ENCODE results near the gene USF1. TPM values are rescaled to one million over a fixed set of nuclear protein-coding genes. Genes with fewer than 3 reads are reported as not detected.

Gene USF1
- total RNA-seq, 1 experiment from 2014 or later = 57.9 TPM

GRCh38 chr1:161039154-161039545 is 6.6 kb downstream of the USF1 start:
- H3K27me3 ChIP-seq (replicated peaks; ENCODE audit: insufficient read depth, low read depth, low read length, poor library complexity) = no peaks in the 10 kb centered on the region
- no peak for DNase-seq (ENCODE audit: low spot score)
- H3K4me3 ChIP-seq (ENCODE audit: low read depth, low read length, poor library complexity, severe bottlenecking) = no peak overlapping the region
- peaks cover 40% of the 10 kb centered on the region for H3K36me3 ChIP-seq (ENCODE audit: insufficient read depth, low read length, poor library complexity, severe bottlenecking)
- H3K27ac ChIP-seq (ENCODE audit: low read depth, low read length, poor library complexity, severe bottlenecking) = no peak overlapping the region
- intact Hi-C loops (cut with micrococcal nuclease; ENCODE audit: unreplicated experiment) = no loop called here
- TF ChIP-seq CTCF (conservative IDR thresholded peaks at IDR 0.05; ENCODE audit: low read depth, low read length) = no peak
- TF ChIP-seq EZH2 (IDR thresholded peaks at IDR 0.05; ENCODE audit: borderline replicate concordance, low read depth, low read length, poor library complexity, severe bottlenecking) = no peak
- H3K9me3 ChIP-seq (ENCODE audit: low read depth, low read length, poor library complexity, severe bottlenecking) = no peaks in the 10 kb centered on the region
- ChIA-PET CTCF (no interaction called here), POLR2A (ENCODE audit: low non-redundant PET) (no interaction called here)
- H3K4me1 ChIP-seq (ENCODE audit: insufficient read depth, low read length, poor library complexity, severe bottlenecking) = no peaks in the 10 kb centered on the region
- no TSS peak for BruUV-seq (replicated peaks)

- Histone ChIP-seq H3K4me3 (ENCODE audit: low read depth, low read length, poor library complexity, severe bottlenecking) (no peak within 1 kb of the TSS), H3K4me1 (ENCODE audit: insufficient read depth, low read length, poor library complexity, severe bottlenecking) (no peaks in the 10 kb centered on the region), H3K36me3 (ENCODE audit: insufficient read depth, low read length, poor library complexity, severe bottlenecking) (peaks cover 40% of the 10 kb centered on the region), H3K27ac (ENCODE audit: low read depth, low read length, poor library complexity, severe bottlenecking) (no peak within 1 kb of the TSS), H3K27me3 (replicated peaks; ENCODE audit: insufficient read depth, low read depth, low read length, poor library complexity) (no peaks in the 10 kb centered on the region), H3K9me3 (ENCODE audit: low read depth, low read length, poor library complexity, severe bottlenecking) (no peaks in the 10 kb centered on the region)
- intact Hi-C loops (cut with micrococcal nuclease; ENCODE audit: unreplicated experiment) = no loop called here
- ChIA-PET POLR2A (ENCODE audit: low non-redundant PET) (no interaction called here), CTCF (interaction anchor here (0.6 kb wide), 1 partner anchor 59 kb away, joined by 3 read pairs; no protein-coding TSS in a partner anchor)
- BruUV-seq (replicated peaks) = no TSS peak
- no peak for DNase-seq (ENCODE audit: low spot score)
- TF ChIP-seq CTCF (conservative IDR thresholded peaks at IDR 0.05; ENCODE audit: low read depth, low read length) (no peak), EZH2 (IDR thresholded peaks at IDR 0.05; ENCODE audit: borderline replicate concordance, low read depth, low read length, poor library complexity, severe bottlenecking) (no peak)
These were observed 7.1 kb downstream of the USF1 start, which contains the start of gene TSTD1 for GRCh38 chr1:161038523-161039153. Gene TSTD1 (minus strand): TSS chr1:161038964. CDS start chr1:161038889, 75 bp downstream.

- TF ChIP-seq CTCF (conservative IDR thresholded peaks at IDR 0.05; ENCODE audit: low read depth, low read length) = no peak
- no peak for TF ChIP-seq EZH2 (IDR thresholded peaks at IDR 0.05; ENCODE audit: borderline replicate concordance, low read depth, low read length, poor library complexity, severe bottlenecking)
- no peaks in the 10 kb centered on the region for H3K9me3 ChIP-seq (ENCODE audit: low read depth, low read length, poor library complexity, severe bottlenecking)
- POLR2A ChIA-PET (ENCODE audit: low non-redundant PET) = no interaction called here
- H3K36me3 ChIP-seq (ENCODE audit: insufficient read depth, low read length, poor library complexity, severe bottlenecking) = peaks cover 37% of the 10 kb centered on the region
- H3K4me3 ChIP-seq (ENCODE audit: low read depth, low read length, poor library complexity, severe bottlenecking) = no peak overlapping the region
- H3K4me1 ChIP-seq (ENCODE audit: insufficient read depth, low read length, poor library complexity, severe bottlenecking) = no peaks in the 10 kb centered on the region
- no peaks in the 10 kb centered on the region for H3K27me3 ChIP-seq (replicated peaks; ENCODE audit: insufficient read depth, low read depth, low read length, poor library complexity)
- CTCF ChIA-PET = interaction anchor here (0.6 kb wide), 1 partner anchor 60 kb away, joined by 3 read pairs; no protein-coding TSS in a partner anchor
- intact Hi-C loops (cut with micrococcal nuclease; ENCODE audit: unreplicated experiment) = no loop called here
- no TSS peak for BruUV-seq (replicated peaks)
- DNase-seq (ENCODE audit: low spot score) = no peak
- no peak overlapping the region for H3K27ac ChIP-seq (ENCODE audit: low read depth, low read length, poor library complexity, severe bottlenecking)
These were observed 7.9 kb downstream of the USF1 start for GRCh38 chr1:161037661-161038522.
